Iris pigment epithelial cell (primary cell): Measurements from ENCODE around the gene KCP.
A peak's percentile ranks its signal among the peaks of the same experiment; 100 is the strongest.

Source experiments
- DNase-seq: peaks from one replicate; pipeline ENCODE4 v3.0.0-alpha.2; 2011; ENCODE audit warnings: low read depth

KCP gene

DNA sequence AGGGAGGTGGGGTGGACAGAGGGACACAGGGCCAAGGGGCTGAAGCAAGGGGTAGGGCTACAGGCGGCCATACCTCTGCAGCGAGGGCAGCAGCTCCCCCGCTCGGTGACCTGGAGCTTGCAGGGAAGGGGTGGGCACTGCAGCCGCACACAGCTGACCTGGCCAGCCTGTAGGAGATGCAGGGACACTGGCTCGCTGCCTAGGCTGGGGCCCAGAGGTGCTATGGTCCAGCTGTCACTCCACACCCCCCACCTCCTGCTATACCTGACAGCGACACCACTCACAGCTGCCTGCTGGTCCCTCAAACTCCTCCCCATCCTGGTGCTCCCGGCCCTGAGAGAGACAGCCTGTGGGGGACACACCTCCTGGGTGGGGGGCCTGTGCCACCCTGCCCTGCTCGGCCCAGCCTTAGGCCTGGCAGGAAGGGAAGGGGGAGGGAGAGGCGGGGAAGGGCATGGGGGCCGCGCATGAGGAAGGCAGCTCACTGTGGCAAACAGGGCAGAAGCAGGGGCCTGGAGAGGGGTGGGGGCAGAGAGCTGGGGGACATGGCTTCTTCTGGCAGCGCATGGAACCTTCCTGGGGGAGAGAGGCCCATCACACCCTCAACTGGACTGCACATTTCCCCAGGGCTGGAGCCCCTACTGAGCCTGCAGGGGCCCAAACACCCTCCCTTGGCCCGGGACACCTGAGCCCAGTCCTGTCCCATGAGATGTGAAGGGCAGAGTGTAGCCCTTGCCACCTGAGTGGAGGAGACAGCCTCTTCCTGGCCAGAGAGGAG, 23.9 kb downstream of the KCP start:
- no peak for DNase-seq

DNA sequence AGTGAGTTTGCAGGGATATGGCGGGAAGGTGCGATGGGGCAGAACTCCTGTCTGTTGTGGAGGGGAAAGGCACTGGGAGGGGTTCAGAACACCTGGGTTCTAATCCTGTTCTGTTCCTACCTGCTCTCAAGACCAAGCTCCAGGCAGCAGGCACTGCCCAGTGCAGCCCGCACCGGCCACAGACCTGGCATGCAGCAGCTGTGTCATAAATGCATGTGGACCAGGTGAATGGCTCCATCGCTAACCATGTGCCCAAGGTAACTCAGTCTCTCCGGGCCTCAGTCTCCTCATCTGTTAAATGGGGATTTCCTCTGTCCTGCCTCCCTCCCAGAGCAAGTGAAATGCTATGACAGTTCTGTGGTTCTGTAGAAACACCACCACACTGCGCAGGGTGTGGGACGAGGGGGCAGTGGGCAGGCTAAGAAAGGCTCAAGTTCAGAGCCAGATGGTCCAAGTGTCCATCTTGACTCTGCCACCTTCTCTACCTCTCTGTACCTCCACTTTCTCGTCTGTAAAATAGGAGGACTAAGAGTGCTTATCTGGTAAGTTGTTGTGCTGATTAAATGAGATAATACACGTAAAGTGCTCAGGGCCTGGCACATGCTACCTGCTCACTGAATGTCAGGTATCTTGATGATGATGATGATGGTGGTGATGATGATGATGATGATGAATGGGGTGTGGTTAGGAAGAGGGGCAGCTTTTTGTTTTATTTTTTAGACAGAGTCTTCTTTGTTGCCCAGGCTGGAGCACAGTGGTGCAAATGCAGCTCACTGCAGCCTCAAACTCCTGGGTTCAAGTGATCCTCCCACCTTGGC, 24.9 kb downstream of the KCP start:
- no peak for DNase-seq

DNA sequence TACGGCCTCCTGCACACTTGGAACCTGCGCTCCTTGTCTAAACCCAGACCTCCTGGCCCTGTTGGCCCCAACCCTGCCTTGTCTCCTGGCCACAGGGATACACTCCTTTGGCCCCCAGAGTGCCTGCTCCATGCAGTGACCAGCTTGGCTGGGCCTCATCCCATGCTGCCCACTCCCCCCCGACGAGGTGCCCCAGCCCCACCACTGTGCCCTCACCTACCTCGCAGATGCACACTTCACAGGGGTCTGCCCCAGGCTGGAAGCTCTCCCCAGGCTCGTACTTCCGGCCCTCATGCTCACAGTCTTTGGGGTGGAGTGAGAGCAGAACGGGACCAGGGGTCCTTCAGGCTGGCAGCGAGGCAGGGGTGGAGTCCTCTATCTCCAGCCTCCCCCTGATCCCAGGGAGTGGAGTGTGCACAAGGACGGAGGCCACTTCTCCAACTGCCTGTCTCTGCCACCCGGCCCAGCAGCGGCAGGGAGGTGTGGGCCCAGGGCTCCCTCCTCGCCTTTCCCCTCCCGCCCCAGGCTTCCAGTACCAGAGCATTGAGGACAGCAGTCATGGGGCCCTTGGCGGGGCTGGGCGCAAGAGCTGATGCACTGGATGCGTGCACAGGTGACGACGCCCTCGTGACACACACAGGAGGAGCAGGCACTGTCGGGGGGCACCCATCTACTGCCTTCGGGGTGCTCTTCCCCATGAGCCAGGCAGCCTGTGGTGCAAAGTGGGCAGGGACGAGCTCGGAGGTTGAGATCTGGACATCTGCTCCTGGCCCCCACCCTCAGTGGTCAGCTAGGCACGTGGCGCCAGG, 25.7 kb downstream of the KCP start:
- DNase-seq = no peak

DNA sequence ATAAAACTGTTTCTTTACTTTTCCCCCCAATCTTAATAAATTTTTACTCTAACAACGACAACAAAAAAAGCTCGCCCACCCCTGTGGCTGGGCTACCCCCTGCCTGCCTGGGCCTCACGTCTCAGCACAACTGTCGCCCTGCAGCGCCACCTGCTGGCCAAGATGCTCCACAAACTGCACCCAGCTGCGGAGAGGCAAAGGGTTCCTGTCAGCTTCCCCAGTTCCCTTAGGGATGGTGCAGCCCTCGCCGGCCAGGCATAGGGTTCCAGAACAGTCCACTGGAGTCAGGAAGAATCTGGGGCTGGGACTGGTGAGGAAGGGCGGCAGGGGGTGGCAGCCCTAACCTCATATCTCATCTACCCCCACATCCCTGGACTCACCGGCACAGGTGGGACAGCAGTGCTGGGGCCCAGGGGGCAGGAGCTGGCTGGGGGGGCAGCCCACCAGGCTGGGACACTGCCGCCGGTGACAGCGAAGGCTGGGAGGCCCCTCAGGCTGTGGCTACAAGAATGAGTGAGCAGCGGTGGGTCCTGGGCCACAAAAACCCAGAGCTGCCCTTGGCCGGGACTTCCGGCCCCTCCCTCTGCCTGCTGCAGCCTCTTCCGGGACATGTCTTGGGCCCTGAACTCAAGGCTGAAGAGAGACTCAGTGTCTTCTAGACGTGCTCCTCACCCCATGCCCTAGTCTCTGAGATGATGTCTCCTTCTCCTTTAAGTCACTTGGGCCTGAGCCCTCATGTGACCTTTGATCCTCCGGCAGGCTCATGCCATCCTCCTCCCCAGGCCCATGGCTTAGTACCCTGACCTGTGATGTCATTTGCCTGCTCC, 26.7 kb downstream of the KCP start:
- DNase-seq = peak; percentile 59

DNA sequence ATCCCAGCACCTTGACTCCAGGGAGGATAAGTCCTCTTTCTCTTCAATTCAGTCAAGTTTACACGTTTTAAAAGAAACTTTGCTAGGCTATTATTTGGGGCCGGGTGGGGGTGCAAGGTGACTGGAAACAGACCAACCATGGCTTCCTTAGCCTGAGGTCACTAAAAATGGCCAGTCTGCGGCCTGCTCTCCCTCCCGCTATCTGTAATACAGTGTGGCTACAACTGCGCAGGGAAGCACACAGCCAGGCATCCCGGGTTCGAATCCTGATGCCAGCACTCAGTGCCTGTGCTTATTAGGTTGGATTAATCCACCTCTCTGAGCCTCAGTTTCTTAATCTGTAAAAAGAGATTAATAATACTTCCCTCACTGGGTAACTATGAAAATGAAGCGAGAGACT, 28.4 kb downstream of the KCP start:
- DNase-seq = no peak

DNA sequence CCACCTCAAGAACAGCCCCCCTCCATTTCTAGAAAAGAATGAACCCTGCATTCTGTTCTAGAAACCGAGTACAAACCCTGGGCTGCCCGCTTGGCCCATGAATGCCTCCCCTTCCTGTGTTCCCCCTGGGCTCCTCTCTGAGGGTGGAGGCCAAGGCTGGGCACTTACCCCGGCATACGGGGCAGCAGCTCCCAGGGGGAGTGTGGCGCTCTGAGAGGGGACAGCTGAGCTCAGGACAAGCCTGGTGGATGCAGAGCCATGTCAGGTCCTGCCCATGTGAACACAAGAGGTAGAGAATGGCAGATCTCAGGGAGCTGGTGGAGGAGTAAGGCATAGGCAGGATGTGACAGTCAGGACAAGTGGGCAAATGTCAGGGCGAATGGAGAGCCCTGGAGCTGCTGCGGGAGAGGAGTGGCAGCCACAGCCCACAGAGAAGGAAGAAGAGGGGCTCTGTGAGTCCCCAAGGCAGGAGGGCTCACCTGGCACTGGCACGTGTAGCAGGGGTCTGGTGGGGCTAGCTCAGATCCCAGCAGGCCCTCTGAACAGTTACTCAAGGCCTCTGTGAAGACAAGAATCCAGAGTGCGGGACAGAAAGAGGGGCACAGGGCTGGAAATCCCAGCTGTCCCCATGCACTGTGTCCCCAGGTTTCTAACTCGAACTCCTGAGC, 28.9 kb downstream of the KCP start:
- DNase-seq = no peak

DNA sequence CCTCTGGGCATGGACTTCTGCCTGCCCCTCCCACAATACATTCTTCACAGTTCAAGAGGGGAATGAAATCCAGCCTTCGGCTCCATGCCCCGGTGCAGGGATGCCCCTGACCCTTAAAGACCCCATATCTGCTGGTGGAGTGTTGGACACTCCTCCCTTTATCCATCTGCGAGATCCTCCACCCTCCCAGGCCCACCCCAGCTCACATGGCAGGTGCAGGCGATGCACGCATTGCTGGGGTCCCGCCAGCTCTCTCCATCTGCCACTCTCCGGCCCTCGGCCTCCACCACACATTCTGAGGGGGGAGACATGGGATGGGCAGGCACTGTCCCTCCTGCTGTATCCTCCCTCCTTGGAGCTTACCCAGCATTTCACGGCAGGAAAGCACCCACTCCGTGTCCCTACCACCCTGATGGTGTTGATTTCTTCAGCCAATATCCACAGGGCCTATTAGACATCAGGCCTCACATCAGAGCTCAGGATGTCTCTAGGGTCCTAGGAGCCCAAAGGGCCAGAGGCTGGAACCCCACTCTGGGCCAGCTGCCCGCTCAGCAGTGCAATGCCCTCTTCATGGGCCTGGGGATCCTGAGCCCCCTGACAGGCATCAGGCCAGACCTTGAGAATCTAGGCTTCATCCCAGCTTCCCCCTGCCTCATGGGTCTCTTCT, 29.6 kb downstream of the KCP start:
- DNase-seq = no peak

DNA sequence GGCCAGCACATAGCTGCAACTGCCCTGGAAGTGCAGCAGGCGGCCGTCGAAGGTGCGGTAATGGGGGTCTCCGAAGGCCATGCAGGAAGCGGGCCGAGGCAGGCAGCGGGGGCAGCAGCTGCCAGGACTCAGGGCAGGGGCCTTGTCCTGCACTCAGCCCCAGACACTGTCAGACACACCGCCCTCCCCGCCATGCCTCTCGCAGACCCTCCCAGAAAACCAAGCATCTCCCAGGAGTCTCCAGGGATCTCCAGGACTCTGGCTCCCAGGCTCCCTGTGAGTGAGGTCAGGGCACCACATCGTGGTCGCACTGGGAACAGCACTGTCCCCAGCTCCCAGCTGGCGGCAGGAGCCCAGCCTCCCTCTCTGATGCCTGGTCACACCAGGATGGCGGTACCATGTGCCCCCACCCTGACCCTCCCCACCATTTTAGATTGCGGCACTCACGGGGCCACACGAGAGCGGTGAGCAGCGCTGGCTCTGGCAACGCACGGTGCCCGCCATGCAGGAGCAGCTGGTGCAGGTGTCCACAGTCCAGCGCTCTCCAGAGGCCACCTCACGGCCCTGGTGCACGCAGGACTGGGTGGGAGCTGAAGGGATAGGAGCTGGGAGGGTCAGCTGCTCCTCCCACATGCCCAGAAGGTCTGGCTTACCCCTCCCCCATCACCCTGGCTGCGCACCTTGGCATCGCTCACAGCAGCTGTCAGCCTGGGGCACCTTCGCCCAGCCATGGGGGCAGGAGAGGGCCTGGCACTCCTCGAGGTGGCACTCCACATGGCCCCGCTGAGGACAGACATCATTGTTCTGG, 30.4 kb downstream of the KCP start:
- DNase-seq = peak; percentile 54

DNA sequence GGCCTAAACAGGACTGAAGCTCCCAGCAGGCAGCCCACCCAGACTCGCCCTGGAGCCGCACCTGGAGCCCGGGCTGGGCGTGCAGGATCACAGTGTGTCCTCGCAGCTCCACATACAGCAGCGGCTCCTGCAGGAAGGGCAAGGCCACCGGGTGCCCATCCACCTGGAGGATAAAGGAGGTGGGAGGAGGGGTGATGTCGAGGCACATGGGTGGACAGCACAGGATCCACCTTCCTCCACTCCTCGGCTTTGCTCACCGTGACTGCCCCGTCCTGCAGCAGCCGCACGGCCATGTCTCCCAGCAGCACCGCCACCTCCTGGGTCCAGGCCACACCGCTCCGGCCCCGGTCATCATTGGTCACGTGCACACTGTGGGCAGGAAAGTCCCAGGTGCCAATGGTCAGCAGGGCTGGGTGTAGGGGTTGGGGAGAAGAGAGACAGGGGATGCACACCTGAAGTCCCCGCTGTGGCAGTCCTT, 31.0 kb downstream of the KCP start:
- no peak for DNase-seq

DNA sequence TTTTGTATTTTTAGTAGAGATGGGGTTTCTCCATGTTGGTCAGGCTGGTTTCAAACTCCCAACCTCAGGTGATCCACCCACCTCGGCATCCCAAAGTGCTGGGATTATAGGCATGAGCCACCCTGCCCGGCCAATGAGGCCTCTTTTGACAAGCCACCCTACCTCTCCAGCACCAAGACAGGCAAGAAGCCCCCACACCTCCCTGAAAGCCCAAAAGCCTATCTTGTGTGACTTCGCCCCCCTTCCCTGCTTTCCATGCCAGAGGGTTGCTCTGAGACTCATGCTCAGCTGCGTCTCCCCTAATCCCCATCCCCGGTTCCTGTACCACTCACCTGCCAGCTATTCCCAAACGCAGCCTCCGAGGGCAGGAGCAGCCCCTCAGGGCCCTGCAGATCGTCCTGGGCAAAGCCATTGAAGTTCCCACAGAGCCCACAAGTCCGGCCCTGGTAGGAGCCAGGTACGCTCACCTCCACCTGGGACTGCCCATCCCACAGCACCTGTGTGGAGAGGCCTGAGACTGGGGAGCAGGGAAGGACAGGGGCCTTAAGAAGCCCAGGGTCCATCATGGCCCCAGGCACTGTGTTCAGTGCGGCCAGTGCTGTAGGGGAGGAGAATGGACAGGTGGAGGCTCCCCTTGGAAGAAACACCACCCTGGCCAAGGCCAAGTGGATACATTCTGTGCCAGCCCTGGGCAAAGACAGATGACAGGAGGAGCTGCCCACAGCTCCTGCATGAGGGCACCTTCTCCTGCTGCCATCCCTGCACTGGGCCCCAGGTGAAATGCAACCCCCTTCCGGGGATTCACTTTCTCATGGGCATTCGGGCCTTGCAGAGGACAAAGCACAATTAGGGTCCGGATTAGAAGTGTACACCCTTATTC, 32.0 kb downstream of the KCP start:
- no peak for DNase-seq

DNA sequence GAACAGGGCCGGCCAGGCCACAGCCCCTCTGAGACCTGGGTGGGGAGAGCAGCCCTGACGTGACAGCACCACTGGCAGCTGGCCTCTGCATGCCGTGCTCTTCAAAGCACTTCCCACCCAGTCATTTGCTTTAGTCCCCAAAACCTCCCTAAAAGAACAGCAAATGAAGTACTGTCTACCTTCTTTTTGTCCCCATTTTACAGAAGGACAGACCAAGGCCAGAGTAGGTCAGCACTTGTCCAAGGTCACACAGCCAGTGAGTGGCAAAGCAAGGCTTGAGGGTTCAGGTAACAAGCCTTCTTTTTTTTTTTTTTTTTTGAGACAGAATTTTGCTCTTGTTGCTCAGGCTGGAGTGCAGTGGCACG, 32.8 kb downstream of the KCP start:
- no peak for DNase-seq

DNA sequence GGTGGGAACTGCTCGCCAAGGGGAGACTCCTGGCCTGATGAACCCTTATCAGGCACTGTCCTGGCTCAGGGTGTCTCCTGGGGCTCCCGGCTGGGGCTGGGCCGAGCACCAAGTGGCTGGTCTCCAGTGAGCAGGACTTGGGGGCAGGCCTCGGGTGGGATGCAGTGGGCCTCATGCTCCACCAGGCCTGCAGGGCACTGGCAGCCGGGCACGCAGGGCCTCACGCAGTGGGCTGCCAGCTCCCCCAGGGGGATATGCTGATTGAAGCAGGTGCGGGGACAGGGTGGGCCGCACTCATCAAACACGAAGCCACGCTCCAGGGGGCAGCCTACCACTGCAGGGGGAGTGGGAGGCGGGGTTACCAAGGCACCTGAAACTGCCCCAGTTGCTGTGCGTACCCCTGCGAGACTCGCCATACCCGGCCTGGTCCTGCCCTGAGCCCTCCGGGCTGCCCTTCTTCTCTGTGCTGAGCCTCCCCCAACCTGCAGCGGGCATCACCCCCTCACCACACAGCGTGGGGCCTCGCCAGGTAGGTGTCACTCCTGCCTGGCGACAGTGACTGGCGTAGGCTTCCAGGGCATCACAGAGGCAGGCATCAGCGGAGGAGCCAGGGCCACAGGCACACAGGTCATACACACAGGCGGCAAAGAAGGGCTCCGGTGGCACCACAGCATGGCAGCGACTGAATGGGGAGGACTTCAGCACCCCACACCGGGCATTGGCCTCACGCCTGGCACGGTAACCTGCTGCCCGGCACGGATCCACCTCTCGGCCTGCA, 33.3 kb downstream of the KCP start:
- no peak for DNase-seq

DNA sequence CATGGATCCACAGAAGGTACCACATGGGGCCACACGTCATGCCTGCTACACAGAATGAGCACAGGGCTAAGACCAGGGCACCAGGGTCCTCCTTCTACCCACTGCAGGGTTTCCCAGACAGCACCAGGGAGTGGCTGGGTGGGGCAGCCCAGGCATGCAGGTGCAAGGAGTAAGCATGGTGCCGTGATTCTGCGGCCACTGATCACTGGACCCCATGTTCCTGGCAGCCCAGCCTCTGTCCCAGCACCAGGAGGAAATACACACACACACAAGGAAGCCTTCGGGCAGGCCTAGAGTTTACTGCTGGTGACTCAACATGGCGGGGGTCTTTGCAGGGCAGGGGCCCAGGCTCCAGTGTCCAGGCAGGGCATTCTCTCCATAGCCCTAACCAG, 33.9 kb downstream of the KCP start:
- DNase-seq = no peak

DNA sequence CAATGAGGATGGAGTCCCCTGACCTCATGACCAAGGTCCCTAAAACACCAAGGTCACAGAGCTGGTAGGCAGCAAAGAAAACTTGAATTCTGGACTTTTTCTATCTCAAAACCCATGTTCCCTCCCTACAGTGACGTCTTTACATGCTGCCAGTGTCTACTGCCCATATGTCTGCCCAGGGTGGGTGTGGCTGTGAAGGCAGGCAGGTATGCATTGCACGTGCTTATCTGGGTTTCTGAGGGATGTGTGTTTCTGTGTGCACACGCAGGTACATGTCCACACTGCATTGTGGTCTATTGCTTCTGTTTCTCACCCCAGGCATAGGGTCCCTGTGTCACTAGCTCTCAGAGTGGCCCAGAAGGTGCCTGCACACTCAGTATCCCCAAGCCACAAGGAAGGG, 34.4 kb downstream of the KCP start:
- no peak for DNase-seq

DNA sequence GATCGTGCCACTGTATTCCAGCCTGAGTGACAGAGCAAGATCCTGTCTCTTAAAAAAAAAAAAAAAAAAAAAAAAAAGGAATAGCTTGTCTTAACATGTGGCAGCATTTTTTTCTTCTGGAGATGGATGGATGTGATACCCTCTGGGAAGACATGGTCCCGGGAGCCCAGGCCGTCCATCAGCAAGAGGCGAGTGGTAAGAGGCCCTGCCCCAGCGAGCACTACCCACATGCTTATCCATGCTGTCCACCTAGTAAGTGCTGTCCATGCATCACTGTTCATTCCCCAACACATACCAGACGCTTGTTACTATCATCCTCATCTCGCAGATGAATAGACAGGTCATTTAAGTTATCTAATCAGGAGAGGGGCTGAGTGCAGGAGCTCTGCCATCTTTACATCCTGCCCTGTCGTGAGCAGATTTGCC, 35.0 kb downstream of the KCP start:
- no peak for DNase-seq

DNA sequence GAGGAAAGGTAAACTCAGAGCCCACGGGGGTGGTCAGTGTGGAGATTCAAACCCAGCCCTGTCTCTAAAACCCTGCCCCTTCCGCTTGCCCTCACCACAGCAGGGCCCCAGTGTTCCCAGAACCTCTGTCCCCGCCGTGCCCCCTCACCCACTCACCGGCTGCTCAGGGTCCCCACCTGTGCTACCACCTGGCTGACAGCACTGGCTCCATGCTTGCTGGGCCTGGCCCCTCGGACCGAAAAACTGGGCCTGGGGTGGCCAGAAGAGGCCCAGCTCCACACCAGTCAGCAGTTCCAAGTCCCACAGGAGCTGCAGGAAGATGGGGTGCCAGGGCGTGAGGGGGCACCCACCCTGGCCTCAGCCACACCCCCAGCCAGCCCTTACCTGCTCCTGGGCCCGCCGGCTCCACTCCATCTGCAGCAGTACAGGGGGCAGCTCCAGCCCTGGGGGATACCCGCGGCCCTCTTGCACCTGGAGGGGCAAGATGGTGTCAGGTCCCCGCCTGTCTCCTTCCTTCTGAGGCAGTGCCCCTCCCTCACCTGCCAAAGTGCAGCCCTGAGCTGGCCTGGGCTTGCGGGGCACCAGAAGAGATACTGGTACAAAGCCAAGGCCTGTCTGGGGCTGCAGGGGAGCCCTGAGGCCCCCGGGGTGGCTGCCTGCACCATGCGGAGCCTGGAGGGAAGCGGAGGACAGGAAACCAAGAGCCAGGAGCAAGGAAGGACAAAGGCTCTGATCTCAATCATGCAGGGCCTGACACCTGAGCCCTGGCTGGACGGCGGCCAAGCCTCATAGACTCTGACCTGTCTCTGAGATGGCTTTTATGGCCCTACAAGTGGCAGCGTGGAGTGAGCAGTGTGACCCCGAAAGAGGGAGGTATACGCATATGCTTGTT, 36.1 kb downstream of the KCP start:
- DNase-seq = no peak

DNA sequence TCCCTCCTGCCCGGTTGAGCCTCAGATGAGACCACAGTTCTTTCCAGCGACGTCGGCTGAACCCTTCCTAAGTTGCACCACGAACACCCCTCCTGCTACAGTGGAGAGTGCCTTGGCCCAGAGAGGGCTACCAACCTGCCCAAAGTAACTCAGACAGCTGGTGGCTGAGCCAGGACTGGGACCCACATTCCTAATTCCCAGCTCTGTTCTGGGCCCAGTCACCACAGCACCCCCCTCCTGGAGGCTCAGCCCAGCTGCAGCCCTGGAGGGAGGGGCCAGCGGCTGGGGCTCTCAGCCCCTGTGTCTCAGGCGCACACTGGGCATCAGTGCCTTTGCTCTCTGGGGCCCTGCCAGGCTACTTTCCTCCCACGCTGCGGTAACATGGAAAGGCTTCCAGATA, 37.3 kb downstream of the KCP start:
- DNase-seq = no peak
